Activated T-helper 2 cell treated with anti-CD3 and anti-CD28 coated beads, Interferon-gamma antibody, Interleukin-2, Interleukin-4, amounts not matched to agents 10 μg/mL and 5 μg/mL and 100 μg/mL, durations not matched to agents 14 hours and 24 hours and 36 hours (primary cell): Measurements from ENCODE around the gene EVA1A. TPM values are rescaled to one million over a fixed set of nuclear protein-coding genes. Genes with fewer than 3 reads are reported as not detected.

Experiments used
- DNase-seq: peaks from one replicate; pipeline ENCODE4 v3.0.0; 2021; ENCODE audit warnings: low spot score
- H3K27ac Mint-ChIP-seq: one replicate; pipeline ENCODE4 v1.8.0; 2021; ENCODE audit warnings: mixed read lengths
- H3K27me3 Mint-ChIP-seq: one replicate; pipeline ENCODE4 v1.8.0; 2021; ENCODE audit warnings: low read depth, mixed read lengths
- H3K36me3 Mint-ChIP-seq: one replicate; pipeline ENCODE4 v1.8.0; 2021; ENCODE audit warnings: low read depth, mixed read lengths
- H3K4me1 Mint-ChIP-seq: one replicate; pipeline ENCODE4 v1.8.0; 2021; ENCODE audit warnings: low read depth, mixed read lengths
- H3K4me3 Mint-ChIP-seq: one replicate; pipeline ENCODE4 v1.8.0; 2021; ENCODE audit warnings: low read depth, mild to moderate bottlenecking, moderate library complexity, mixed read lengths
- H3K9me3 Mint-ChIP-seq: one replicate; pipeline ENCODE4 v1.8.0; 2021; ENCODE audit warnings: mixed read lengths
- intact Hi-C: fragments of 100-400 bp; cut with micrococcal nuclease; formaldehyde crosslinking; loops from one replicate; pipeline ENCODE4 v1.15.1; 2023
- total RNA-seq: library from RNA; stranded (reverse); gene quantifications from 2 replicates; pipeline ENCODE4 v1.2.3, GENCODE V29; 2022

Gene EVA1A
- total RNA-seq, 1 donor from 2014 or later: not detected

GRCh38 chr2:75541430-75541829 lies 19.3 kb downstream of the EVA1A start:
- intact Hi-C loops: no loop called here
- Mint-ChIP-seq H3K27ac (no peak overlapping the region), H3K27me3 (peaks cover 17% of the 10 kb centered on the region), H3K9me3 (no peaks in the 10 kb centered on the region), H3K36me3 (no peaks in the 10 kb centered on the region), H3K4me3 (no peak overlapping the region), H3K4me1 (no peaks in the 10 kb centered on the region)
- no peak for DNase-seq

DNA sequence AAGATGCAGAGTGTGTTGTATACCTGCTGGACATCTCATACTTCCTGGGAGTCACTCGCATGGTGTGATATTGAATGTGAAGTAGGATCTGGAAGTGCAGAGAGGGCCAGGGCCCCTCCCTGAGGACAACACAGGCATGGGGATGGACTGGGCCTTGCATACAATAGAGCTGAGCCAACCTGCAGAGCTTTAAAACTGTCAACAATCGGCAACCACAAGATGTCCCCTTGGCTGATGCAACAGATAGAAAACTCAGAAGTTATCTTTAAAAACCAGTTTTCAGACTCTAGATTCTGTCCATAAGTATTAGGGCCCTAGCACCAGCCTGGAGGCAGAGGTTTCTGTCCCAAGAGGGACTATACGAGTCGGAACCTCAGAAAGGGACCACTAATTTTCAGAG lies 19.7 kb downstream of the EVA1A start:
- Mint-ChIP-seq H3K36me3 (no peaks in the 10 kb centered on the region), H3K4me3 (no peak overlapping the region), H3K27ac (no peak overlapping the region), H3K9me3 (no peaks in the 10 kb centered on the region), H3K4me1 (no peaks in the 10 kb centered on the region), H3K27me3 (peaks cover 14% of the 10 kb centered on the region)
- intact Hi-C loops: no loop called here
- DNase-seq: no peak

DNA sequence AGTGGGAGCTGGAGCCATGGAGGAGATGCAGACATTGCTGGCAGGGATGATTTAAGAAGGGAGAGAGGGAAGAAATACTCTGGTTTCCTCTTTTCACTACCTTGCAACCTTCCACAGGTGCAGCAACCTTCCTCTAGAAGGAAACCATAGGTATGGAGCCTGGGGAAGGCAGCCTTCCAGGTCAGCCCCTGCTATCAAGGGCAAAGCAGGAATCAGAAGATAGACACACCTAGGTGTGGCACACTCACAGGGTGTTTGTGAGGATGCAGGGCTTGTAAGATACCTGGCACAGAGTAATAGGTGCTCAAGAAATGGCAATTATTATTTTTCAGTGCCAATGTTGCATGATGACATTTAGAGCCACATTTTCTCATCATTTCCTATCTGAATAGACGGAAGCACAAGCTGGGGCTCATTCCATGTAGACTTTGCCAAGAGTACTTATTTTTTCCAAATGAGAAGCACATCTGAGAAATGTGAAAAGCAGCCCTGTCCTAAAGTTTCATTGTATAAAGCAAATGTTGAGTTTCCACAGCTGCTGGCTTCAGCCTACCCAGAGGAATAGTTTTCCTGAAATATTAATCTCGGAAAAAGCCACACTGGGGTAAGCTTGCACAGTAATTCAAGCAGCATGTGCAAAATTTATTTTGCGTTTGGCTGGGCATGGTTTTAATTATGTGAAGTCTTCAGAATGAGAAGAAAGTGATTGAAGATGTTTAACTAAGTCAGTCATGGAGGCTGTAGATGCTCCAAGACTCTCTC lies 20.6 kb downstream of the EVA1A start:
- no peak for DNase-seq
- Mint-ChIP-seq H3K4me1 (no peaks in the 10 kb centered on the region), H3K27me3 (peaks cover 11% of the 10 kb centered on the region), H3K4me3 (no peak overlapping the region), H3K27ac (no peak overlapping the region), H3K36me3 (no peaks in the 10 kb centered on the region), H3K9me3 (no peaks in the 10 kb centered on the region)
- intact Hi-C loops: no loop called here

GRCh38 chr2:75538521-75539490 lies 21.9 kb downstream of the EVA1A start:
- Mint-ChIP-seq H3K27me3 (peaks cover 11% of the 10 kb centered on the region), H3K27ac (no peak overlapping the region), H3K36me3 (no peaks in the 10 kb centered on the region), H3K4me1 (no peaks in the 10 kb centered on the region), H3K9me3 (no peaks in the 10 kb centered on the region), H3K4me3 (no peak overlapping the region)
- intact Hi-C loops: no loop called here
- no peak for DNase-seq

GRCh38 chr2:75537658-75538057 lies 23.1 kb downstream of the EVA1A start:
- no peak for DNase-seq
- Mint-ChIP-seq H3K9me3 (no peaks in the 10 kb centered on the region), H3K27ac (no peak overlapping the region), H3K27me3 (peaks cover 11% of the 10 kb centered on the region), H3K4me3 (no peak overlapping the region), H3K36me3 (no peaks in the 10 kb centered on the region), H3K4me1 (no peaks in the 10 kb centered on the region)
- intact Hi-C loops: no loop called here

DNA sequence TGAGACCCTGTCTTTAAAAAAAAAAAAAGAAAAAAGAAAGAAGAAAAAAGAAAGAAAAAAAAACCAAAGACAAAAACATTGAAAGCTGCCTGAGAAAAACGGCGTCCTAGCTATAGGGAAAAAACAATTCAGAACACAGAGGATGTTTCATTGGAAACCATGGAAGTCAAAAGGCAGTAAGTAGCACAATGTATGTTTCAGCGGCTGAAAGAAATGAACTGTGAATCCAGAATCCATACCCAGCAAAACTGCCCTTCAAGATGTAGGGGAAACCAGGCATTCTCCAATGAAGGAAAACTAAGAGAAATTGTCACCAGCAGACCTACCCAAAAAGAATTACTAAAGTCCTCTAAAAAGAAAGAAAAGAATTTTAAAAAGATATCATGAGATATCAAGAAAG lies 27.6 kb downstream of the EVA1A start:
- intact Hi-C loops: no loop called here
- Mint-ChIP-seq H3K4me1 (no peaks in the 10 kb centered on the region), H3K36me3 (no peaks in the 10 kb centered on the region), H3K27me3 (peaks cover 22% of the 10 kb centered on the region), H3K9me3 (no peaks in the 10 kb centered on the region), H3K27ac (no peak overlapping the region), H3K4me3 (no peak overlapping the region)
- DNase-seq: no peak

- no peak overlapping the region for H3K4me3 Mint-ChIP-seq
- no peaks in the 10 kb centered on the region for H3K36me3 Mint-ChIP-seq
- H3K27me3 Mint-ChIP-seq: peaks cover 27% of the 10 kb centered on the region
- no peak overlapping the region for H3K27ac Mint-ChIP-seq
- no peak for DNase-seq
- no peaks in the 10 kb centered on the region for H3K4me1 Mint-ChIP-seq
- no peaks in the 10 kb centered on the region for H3K9me3 Mint-ChIP-seq
- intact Hi-C loops: no loop called here
Observed at GRCh38 chr2:75532488-75532887, 28.3 kb downstream of the EVA1A start.

- H3K36me3 Mint-ChIP-seq: no peaks in the 10 kb centered on the region
- no peak for DNase-seq
- H3K9me3 Mint-ChIP-seq: no peaks in the 10 kb centered on the region
- intact Hi-C loops: no loop called here
- H3K27me3 Mint-ChIP-seq: peaks cover 23% of the 10 kb centered on the region
- no peaks in the 10 kb centered on the region for H3K4me1 Mint-ChIP-seq
- H3K4me3 Mint-ChIP-seq: no peak overlapping the region
- H3K27ac Mint-ChIP-seq: no peak overlapping the region
Observed at GRCh38 chr2:75528221-75528977, 32.3 kb downstream of the EVA1A start.

- H3K4me1 Mint-ChIP-seq: peaks cover 3% of the 10 kb centered on the region
- H3K9me3 Mint-ChIP-seq: no peaks in the 10 kb centered on the region
- H3K27me3 Mint-ChIP-seq: peaks cover 23% of the 10 kb centered on the region
- no peak for DNase-seq
- no peaks in the 10 kb centered on the region for H3K36me3 Mint-ChIP-seq
- no peak overlapping the region for H3K27ac Mint-ChIP-seq
- no peak overlapping the region for H3K4me3 Mint-ChIP-seq
- intact Hi-C loops: no loop called here
Observed at GRCh38 chr2:75527676-75528075, 33.1 kb downstream of the EVA1A start.

DNA sequence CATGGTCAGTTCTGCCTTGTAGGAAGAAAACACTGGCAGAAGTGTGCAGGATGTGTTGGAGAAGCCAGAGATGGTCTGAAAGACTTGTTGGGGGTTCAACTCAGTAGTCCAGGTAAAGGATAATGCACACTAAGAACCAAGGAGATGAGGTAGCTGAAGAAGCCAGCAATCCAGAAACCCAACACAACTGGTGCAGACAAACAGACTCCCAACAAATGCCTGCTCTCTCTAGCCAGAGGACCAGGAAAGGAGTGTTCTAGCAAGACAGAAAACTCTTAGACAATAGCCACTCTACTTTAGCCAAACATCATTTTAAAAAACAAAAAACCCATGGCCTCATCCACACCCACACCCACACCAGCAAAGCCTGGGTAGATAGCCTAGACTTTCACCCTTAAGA lies 33.9 kb downstream of the EVA1A start:
- intact Hi-C loops: no loop called here

DNA sequence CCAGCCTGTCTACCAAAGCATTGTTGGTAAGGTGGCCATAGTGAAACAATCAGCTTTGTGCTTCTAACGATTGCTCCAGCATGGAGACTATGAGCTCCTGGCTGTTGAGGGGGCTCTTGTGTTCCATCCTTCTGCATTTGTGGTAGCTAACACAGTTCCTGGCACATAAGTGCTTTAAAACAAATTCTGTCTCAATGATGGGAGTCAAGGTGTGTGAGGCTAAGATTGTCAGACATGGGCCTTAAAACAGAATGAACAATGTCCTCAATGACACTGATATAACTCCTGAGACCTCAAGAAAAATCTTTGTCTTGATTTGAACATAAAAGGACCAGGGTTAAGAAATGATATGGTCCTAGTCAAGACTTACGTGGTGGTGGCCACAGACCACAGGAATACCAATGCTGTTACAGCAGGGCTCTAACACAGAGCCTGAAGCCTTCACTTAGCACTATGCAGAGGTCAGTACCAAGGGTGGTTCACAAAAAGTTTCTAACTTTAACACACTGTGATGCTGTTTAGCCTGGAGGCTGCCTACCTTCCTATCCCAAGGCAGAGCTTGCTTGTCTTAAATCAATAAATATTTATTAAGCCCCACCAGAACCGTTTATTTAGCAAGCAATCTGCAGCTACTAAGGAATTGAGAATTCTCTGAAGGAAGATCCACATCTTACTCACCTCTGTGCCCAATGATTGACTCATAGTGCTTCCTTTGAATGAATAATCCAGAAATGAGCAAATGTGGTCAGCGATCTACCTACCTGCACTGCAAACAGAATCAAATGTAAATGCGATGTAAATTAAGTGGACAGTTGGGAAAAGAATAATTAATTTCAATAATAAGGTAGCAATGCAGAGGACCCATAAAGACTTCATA lies 35.1 kb downstream of the EVA1A start:
- Mint-ChIP-seq H3K27me3 (peaks cover 27% of the 10 kb centered on the region), H3K9me3 (no peaks in the 10 kb centered on the region), H3K27ac (no peak overlapping the region), H3K4me3 (no peak overlapping the region), H3K4me1 (peaks cover 3% of the 10 kb centered on the region), H3K36me3 (no peaks in the 10 kb centered on the region)
- intact Hi-C loops: no loop called here
- DNase-seq: no peak

More for the DNA sequence above, 33.9 kb downstream of the EVA1A start:
- H3K27ac Mint-ChIP-seq: no peak overlapping the region
- no peak overlapping the region for H3K4me3 Mint-ChIP-seq
- no peak for DNase-seq
- no peaks in the 10 kb centered on the region for H3K9me3 Mint-ChIP-seq
- H3K27me3 Mint-ChIP-seq: peaks cover 20% of the 10 kb centered on the region
- H3K36me3 Mint-ChIP-seq: no peaks in the 10 kb centered on the region
- peaks cover 3% of the 10 kb centered on the region for H3K4me1 Mint-ChIP-seq
